EL (cell line): ENCODE data around the gene ULK3.
"Not testable (repeated sequence)": the region's sequence is repeated elsewhere in the genome, so short reads cannot be mapped to it uniquely, and the experiment has no call there.

Experiments
- DNase-seq: peaks from one replicate; pipeline ENCODE4 v3.0.0-alpha.2; 2016

The ULK3 gene, protein sequence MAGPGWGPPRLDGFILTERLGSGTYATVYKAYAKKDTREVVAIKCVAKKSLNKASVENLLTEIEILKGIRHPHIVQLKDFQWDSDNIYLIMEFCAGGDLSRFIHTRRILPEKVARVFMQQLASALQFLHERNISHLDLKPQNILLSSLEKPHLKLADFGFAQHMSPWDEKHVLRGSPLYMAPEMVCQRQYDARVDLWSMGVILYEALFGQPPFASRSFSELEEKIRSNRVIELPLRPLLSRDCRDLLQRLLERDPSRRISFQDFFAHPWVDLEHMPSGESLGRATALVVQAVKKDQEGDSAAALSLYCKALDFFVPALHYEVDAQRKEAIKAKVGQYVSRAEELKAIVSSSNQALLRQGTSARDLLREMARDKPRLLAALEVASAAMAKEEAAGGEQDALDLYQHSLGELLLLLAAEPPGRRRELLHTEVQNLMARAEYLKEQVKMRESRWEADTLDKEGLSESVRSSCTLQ

DNA sequence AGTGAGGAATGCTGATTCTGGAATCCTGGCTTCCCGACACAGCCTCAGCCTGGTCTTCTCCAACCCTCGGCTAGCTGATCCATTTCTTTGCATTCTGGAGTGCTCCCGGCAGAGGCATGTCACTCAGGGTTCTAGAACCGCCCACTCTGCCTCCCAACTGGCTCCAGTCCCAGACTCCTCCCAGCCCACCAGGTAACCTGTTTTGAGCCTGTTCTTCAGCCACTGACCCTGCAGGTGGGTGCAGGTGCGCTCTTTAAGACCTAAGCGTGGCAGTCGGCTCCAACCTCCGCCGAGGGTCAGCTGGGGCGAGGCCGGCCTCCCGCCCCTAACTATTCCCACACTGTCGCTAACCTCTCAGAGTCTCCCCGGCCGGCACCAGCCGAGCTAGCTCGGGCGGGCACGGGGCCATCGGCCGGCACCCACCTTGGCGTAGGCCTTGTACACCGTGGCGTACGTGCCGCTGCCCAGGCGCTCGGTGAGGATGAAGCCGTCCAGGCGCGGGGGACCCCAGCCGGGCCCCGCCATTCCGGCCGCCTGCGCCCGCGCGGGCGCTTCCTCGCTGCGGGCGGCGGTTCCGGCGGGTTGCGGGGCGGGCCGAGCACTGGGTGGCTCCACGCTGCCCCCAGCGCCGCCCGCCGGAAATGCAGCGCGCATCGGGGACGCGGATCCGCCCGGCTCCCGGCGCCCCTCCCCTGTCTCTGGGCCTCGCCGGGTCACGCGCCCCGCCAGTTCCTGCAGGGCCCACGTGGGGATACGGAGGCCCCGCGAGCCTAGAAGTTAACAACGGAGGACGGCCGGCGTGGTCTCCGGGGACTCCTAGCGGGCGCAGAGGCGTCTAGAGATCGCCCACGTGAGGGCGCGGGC, at the start of gene ULK3:
Gene ULK3 (minus strand): TSS at position 576 of the 864 bp plus-strand sequence. CDS start 51 bp downstream, at position 525.
- peak; percentile 85 for DNase-seq

DNA sequence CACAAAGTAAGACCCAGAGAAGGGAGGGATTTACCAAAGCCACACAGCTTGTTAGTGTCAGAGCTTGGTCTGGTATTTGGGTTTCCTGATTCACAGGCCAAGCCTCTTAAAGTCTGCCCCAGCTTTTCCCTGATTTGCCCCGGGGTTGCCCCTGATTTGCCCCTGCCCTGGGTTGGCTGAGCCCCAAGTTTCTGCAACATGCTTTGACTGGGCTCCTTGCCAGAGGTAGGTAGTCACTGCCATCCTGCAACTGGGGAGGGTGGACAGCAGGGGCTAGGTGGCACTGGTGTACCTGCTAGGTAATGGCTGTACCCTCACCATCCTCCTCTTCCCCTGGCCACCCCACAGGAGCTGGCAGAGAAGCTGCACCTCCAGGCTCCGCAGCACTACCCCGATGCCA, 49.4 kb upstream of the ULK3 start:
- no peak for DNase-seq

GRCh38 chr15:74891469-74891868, 48.5 kb upstream of the ULK3 start:
- DNase-seq = no peak

- DNase-seq = no peak
These were observed 47.7 kb upstream of the ULK3 start for GRCh38 chr15:74890665-74890960.

- peak; percentile 85 for DNase-seq
These were observed 47.1 kb upstream of the ULK3 start, which contains the start of gene MPI for GRCh38 chr15:74889883-74890664. MPI (plus strand) TSS chr15:74890042; CDS start chr15:74890074, 32 bp downstream.

DNA sequence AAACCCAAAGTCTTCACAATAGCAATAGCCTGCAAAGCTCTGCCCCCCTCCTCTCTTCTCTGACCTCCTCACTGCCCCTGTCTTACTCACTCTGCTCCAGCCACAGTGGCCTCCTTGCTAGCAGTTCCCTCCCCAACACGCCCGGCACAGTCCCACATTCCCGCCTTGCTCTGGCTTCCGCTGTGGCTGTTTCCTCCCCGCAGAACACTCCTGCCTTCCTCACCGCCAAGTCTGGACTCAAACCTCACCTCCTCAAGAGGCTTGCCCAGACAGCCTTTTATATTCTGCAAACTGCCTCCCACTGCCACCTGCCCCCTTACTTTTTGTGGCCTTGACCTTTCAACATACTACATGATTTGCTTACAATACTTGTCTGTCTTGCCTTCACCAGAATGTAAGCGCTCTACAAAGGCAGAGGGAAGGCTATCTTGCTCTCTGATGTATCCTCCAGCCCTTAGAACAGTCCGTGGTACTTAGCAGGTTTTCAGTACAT, 46.5 kb upstream of the ULK3 start:
- DNase-seq = peak; percentile 59

GRCh38 chr15:74888716-74889115, 45.8 kb upstream of the ULK3 start:
- no peak for DNase-seq

GRCh38 chr15:74887537-74888193, 44.7 kb upstream of the ULK3 start:
- DNase-seq = not testable (repeated sequence)

- no peak for DNase-seq
These were observed 42.5 kb upstream of the ULK3 start for GRCh38 chr15:74885461-74885860.

DNA sequence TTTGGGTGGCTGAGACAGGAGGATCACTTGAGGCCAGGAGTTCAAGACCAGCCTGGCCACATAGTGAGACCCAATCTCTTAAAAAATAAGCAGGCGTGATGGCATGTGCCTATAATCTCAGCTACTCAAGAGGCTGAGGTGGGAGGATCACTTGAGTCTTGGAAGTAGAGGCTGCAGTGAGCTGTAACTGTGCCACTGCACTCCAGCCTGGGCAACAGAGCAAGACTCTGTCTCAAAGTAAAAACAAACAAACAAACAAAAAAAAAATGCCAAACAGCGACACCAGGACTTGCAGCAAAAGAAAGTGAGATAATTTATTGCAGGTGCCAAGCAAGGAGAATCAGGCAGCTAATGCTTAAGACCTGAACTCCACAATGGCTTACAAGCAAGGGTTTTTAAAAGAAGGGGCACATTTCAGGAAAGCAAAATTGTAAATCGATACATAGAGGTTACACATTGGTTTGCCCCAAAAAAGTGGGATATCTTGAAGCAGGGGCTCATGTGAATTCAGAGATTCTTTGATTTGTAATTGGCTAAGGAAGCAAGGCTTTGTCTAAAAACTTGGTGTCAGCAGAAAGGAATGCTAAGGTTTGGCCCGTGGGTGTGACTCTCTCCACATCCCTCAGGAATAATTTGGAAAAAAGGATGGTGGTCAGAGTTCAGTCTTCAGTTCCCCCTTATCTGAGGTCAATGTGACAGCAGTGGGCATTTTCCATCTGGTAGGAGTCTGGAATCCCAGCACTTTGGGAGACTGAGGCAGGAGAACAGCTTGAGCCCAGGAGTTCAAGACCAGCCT, 41.7 kb upstream of the ULK3 start:
- peak; percentile 55 for DNase-seq

- no peak for DNase-seq
These were observed 39.6 kb upstream of the ULK3 start for GRCh38 chr15:74882528-74882927.

- no peak for DNase-seq
These were observed 35.3 kb upstream of the ULK3 start for GRCh38 chr15:74878273-74878672.

- DNase-seq = peak; percentile 31
These were observed 30.9 kb upstream of the ULK3 start for GRCh38 chr15:74873756-74874424.

- peak; percentile 95 for DNase-seq
These were observed 30.2 kb upstream of the ULK3 start, which contains the start of gene SCAMP2 for GRCh38 chr15:74873036-74873755. SCAMP2 (minus strand) TSS chr15:74873365; CDS start chr15:74873255, 110 bp downstream.

GRCh38 chr15:74872702-74873035, 29.7 kb upstream of the ULK3 start:
- DNase-seq = no peak

- peak; percentile 52 for DNase-seq
These were observed 27.7 kb upstream of the ULK3 start for GRCh38 chr15:74870436-74871215.

- no peak for DNase-seq
These were observed 26.9 kb upstream of the ULK3 start for GRCh38 chr15:74869726-74870407.

GRCh38 chr15:74869372-74869725, 26.4 kb upstream of the ULK3 start:
- no peak for DNase-seq

GRCh38 chr15:74868059-74868458, 25.1 kb upstream of the ULK3 start:
- DNase-seq = no peak
